Spleen (tissue), 7 donors: ENCODE measurements around the gene KRTAP9-7.
"Not testable (repeated sequence)": the region's sequence is repeated elsewhere in the genome, so short reads cannot be mapped to it uniquely, and the experiment has no call there.

Experiments used
- CTCF ChIP-seq, 11 experiments: fragments of 200-600 bp in 7 of 11; fragments of 450-650 bp in 4 of 11; sonication (generic) in 4 of 11; IDR thresholded peaks in 8 of 11; conservative IDR thresholded peaks in 3 of 11; 1 replicate in 7 of 11; 2 replicates in 4 of 11; pipeline versions ENCODE4 v1.4.0 to v1.8.0; 2016 to 2021; ENCODE audit warnings: antibody characterized with exemption in 11 of 11, inconsistent platforms in 4 of 11, mild to moderate bottlenecking in 1 of 11
- POLR2A ChIP-seq, 3 donors: fragments of 450-650 bp; IDR thresholded peaks; one replicate each; pipeline ENCODE4 v1.5.1; 2017; ENCODE audit warnings: antibody characterized with exemption in 3 of 3, mild to moderate bottlenecking in 1 of 3
- POLR2AphosphoS5 ChIP-seq, 3 donors: sonication (generic); formaldehyde crosslinking; IDR thresholded peaks; one replicate each; pipeline ENCODE4 v1.5.1; 2017; ENCODE audit warnings: antibody characterized with exemption in 3 of 3
- donor health status: DM: no; HTN: no; CAD: no; lungs with moderate emphysema.
- donor health status: DM: no; HTN: no; CAD: no.
- donor health status: DM: no; HTN: no; CAD: no.

DNA sequence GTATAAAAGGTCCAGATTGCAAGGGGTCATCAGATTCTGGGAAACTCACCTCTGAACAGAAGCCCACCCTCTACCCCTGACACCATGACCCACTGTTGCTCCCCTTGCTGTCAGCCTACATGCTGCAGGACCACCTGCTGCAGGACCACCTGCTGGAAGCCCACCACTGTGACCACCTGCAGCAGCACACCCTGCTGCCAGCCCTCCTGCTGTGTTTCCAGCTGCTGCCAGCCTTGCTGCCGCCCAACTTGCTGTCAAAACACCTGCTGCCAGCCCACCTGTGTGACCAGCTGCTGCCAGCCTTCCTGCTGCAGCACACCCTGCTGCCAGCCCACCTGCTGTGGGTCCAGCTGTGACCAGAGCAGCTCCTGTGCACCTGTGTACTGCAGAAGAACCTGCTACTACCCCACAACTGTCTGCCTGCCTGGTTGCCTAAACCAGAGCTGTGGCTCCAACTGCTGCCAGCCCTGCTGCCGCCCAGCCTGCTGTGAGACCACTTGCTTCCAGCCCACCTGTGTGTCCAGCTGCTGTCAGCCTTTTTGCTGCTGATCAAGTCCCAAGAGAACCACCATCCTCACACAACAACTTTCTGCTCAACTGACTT lies 25.8 kb upstream of the KRTAP9-7 start, which contains the start of gene KRTAP9-4:
- not testable (repeated sequence) for TF ChIP-seq POLR2A (IDR thresholded peaks at IDR 0.05); POLR2AphosphoS5 (IDR thresholded peaks at IDR 0.05); CTCF (IDR thresholded peaks at IDR 0.05 in 8 of 11, conservative IDR thresholded peaks at IDR 0.05 in 3 of 11)
